ENCODE measurements around the gene ADCY4. TPM values are rescaled to one million over a fixed set of nuclear protein-coding genes. Genes with fewer than 3 reads are reported as not detected.

Gene ADCY4
- total RNA-seq, 2 experiments from 2014 or later: 2.0 to 3.4 TPM

DNA sequence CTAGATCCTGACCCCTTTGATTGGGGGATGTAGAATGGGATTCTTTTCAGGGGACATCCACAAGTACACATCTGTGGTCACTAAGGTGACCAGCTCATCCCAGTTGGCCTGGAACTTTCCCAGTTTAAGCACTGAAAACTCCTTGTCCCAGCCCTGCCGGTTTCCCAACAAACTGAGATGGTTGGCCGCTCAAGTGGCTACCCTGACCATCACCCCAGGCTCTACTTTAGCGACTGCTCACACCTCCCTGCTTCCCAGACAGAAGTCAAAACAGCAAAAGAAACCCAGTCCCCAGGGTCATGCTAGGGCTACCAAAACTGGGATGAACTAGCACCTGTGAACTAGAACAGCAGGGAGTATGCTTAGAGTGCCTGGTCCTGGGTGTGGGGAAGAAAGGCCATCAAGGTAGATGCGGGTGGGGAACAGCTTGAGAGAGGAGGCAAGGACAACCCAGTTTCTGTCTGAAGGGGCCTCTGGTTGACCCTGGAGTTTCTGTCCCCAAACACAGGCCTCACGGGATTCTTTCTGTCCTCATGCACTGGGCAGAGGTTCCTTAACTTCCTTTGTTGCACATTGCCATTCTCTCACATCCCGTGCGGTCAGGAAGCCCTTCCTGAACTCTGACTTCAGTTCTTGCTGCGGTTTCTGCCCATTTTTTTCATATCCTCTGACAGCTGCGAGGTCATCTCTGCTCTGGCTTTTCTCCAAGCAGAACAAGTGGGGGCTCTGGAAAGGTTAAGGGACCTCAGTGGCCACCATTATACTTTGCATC, 21.9 kb downstream of the ADCY4 start:
- Histone ChIP-seq H3K4me2 (ENCODE audit: low read length) (peak overlapping the region; percentile 53), H3K79me2 (ENCODE audit: insufficient read depth, low read depth, low read length) (no peaks in the 10 kb centered on the region), H3K9me3 (ENCODE audit: low read length) (no peaks in the 10 kb centered on the region), H3K4me3 (ENCODE audit: low read depth, low read length, poor library complexity, severe bottlenecking) (no peak overlapping the region), H3K4me1 (ENCODE audit: insufficient read depth, low read length, poor library complexity, severe bottlenecking) (peaks cover 38% of the 10 kb centered on the region), H4K20me1 (ENCODE audit: insufficient read depth, low read length) (no peaks in the 10 kb centered on the region), H2AFZ (ENCODE audit: low read length) (no peak overlapping the region), H3K27ac (ENCODE audit: low read depth, low read length, poor library complexity, severe bottlenecking) (peak overlapping the region; percentile 42), H3K9me2 (ENCODE audit: insufficient read depth, low read length) (no peaks in the 10 kb centered on the region), H3K36me3 (ENCODE audit: insufficient read depth, low read length) (peaks cover 57% of the 10 kb centered on the region)
- BruUV-seq (replicated peaks): no TSS peak
- peak; percentile 62 for DNase-seq (ENCODE audit: low spot score)
- CTCF ChIA-PET (ENCODE audit: unreplicated experiment): interaction anchor here (0.6 kb wide), 1 partner anchor 1126 kb away, joined by 3 read pairs; no protein-coding TSS in a partner anchor
- TF ChIP-seq EZH2phosphoT487 (IDR thresholded peaks at IDR 0.05; ENCODE audit: borderline replicate concordance, low read depth, low read length): no peak
- TF ChIP-seq, protein P1, sequence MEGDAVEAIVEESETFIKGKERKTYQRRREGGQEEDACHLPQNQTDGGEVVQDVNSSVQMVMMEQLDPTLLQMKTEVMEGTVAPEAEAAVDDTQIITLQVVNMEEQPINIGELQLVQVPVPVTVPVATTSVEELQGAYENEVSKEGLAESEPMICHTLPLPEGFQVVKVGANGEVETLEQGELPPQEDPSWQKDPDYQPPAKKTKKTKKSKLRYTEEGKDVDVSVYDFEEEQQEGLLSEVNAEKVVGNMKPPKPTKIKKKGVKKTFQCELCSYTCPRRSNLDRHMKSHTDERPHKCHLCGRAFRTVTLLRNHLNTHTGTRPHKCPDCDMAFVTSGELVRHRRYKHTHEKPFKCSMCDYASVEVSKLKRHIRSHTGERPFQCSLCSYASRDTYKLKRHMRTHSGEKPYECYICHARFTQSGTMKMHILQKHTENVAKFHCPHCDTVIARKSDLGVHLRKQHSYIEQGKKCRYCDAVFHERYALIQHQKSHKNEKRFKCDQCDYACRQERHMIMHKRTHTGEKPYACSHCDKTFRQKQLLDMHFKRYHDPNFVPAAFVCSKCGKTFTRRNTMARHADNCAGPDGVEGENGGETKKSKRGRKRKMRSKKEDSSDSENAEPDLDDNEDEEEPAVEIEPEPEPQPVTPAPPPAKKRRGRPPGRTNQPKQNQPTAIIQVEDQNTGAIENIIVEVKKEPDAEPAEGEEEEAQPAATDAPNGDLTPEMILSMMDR (conservative IDR thresholded peaks at IDR 0.05; ENCODE audit: low read length): no peak
- POLR2A ChIA-PET: interaction anchor here (1.0 kb wide), 1 partner anchor 7 kb away, joined by 3 read pairs; no protein-coding TSS in a partner anchor
- intact Hi-C loops (cut with micrococcal nuclease; ENCODE audit: unreplicated experiment): no loop called here

- Histone ChIP-seq H3K36me3 (ENCODE audit: insufficient read depth, low read length) (peaks cover 66% of the 10 kb centered on the region), H3K4me1 (ENCODE audit: insufficient read depth, low read length, poor library complexity, severe bottlenecking) (peaks cover 38% of the 10 kb centered on the region), H3K79me2 (ENCODE audit: insufficient read depth, low read depth, low read length) (no peaks in the 10 kb centered on the region), H3K9me2 (ENCODE audit: insufficient read depth, low read length) (no peaks in the 10 kb centered on the region), H3K27ac (ENCODE audit: low read depth, low read length, poor library complexity, severe bottlenecking) (no peak overlapping the region), H3K9me3 (ENCODE audit: low read length) (no peaks in the 10 kb centered on the region), H3K4me2 (ENCODE audit: low read length) (peak overlapping the region; percentile 53; the same call in 1 of the 2 replicates), H2AFZ (ENCODE audit: low read length) (no peak overlapping the region), H3K4me3 (ENCODE audit: low read depth, low read length, poor library complexity, severe bottlenecking) (no peak overlapping the region), H4K20me1 (ENCODE audit: insufficient read depth, low read length) (no peaks in the 10 kb centered on the region)
- POLR2A ChIA-PET: interaction anchor here (1.0 kb wide), 1 partner anchor 8 kb away, joined by 3 read pairs; no protein-coding TSS in a partner anchor
- no peak for DNase-seq (ENCODE audit: low spot score)
- TF ChIP-seq, protein P1 (conservative IDR thresholded peaks at IDR 0.05; ENCODE audit: low read length): no peak
- TF ChIP-seq EZH2phosphoT487 (IDR thresholded peaks at IDR 0.05; ENCODE audit: borderline replicate concordance, low read depth, low read length): no peak
- CTCF ChIA-PET (ENCODE audit: unreplicated experiment): no interaction called here
- intact Hi-C loops (cut with micrococcal nuclease; ENCODE audit: unreplicated experiment): no loop called here
- BruUV-seq (replicated peaks): no TSS peak
Measured at GRCh38 chr14:24311837-24312615, 22.8 kb downstream of the ADCY4 start.
